Measurements from ENCODE around the gene ESR2.

Gene ESR2

GRCh38 chr14:64075613-64076005, 218.6 kb downstream of the ESR2 start:
- Histone ChIP-seq H3K27me3 (no peaks in the 10 kb centered on the region), H3K4me1 (no peaks in the 10 kb centered on the region), H3K4me3 (ENCODE audit: low read depth, low read length) (no peak overlapping the region), H3K36me3 (peaks cover 5% of the 10 kb centered on the region; the same call in 1 of the 2 replicates), H3K9me3 (no peaks in the 10 kb centered on the region)
- no peak for TF ChIP-seq CTCF (IDR thresholded peaks at IDR 0.05; ENCODE audit: low read depth, low read length)
- no peak for DNase-seq

GRCh38 chr14:64074961-64075612, 219.1 kb downstream of the ESR2 start:
- no peak for TF ChIP-seq CTCF (IDR thresholded peaks at IDR 0.05; ENCODE audit: low read depth, low read length)
- H3K9me3 ChIP-seq, result no peaks in the 10 kb centered on the region
- peaks cover 5% of the 10 kb centered on the region; the same call in 1 of the 2 replicates for H3K36me3 ChIP-seq
- no peak for DNase-seq
- H3K4me3 ChIP-seq (ENCODE audit: low read depth, low read length), result no peak overlapping the region
- H3K4me1 ChIP-seq, result no peaks in the 10 kb centered on the region
- H3K27me3 ChIP-seq, result no peaks in the 10 kb centered on the region

GRCh38 chr14:64069634-64070359, 224.4 kb downstream of the ESR2 start:
- Histone ChIP-seq H3K27me3 (no peaks in the 10 kb centered on the region), H3K9me3 (no peaks in the 10 kb centered on the region), H3K4me3 (ENCODE audit: low read depth, low read length) (no peak overlapping the region), H3K36me3 (peaks cover 4% of the 10 kb centered on the region; the same call in 1 of the 2 replicates), H3K4me1 (no peaks in the 10 kb centered on the region)
- no peak for DNase-seq
- TF ChIP-seq CTCF (IDR thresholded peaks at IDR 0.05; ENCODE audit: low read depth, low read length), result no peak

- Histone ChIP-seq H3K36me3 (no peaks in the 10 kb centered on the region), H3K4me3 (ENCODE audit: low read depth, low read length) (no peak overlapping the region), H3K4me1 (0 out of 2 replicates have a peak, but pooled peaks cover 3% of the 10 kb centered on the region), H3K9me3 (no peaks in the 10 kb centered on the region), H3K27me3 (no peaks in the 10 kb centered on the region)
- no peak for TF ChIP-seq CTCF (IDR thresholded peaks at IDR 0.05; ENCODE audit: low read depth, low read length)
- no peak for DNase-seq
These were observed 229.7 kb downstream of the ESR2 start for GRCh38 chr14:64064447-64064846.

- no peaks in the 10 kb centered on the region for H3K9me3 ChIP-seq
- H3K36me3 ChIP-seq, result no peaks in the 10 kb centered on the region
- no peak for TF ChIP-seq CTCF (IDR thresholded peaks at IDR 0.05; ENCODE audit: low read depth, low read length)
- no peak overlapping the region for H3K4me3 ChIP-seq (ENCODE audit: low read depth, low read length)
- 0 out of 2 replicates have a peak, but pooled peaks cover 3% of the 10 kb centered on the region for H3K4me1 ChIP-seq
- no peaks in the 10 kb centered on the region for H3K27me3 ChIP-seq
- DNase-seq, result no peak
These were observed 231.6 kb downstream of the ESR2 start for GRCh38 chr14:64062381-64063115.

Measured in BE2C (cell line).